WTC11 (cell line): ENCODE measurements around the gene TINAGL1. TPM values are rescaled to one million over a fixed set of nuclear protein-coding genes. Genes with fewer than 3 reads are reported as not detected.

Experiments used
- ATAC-seq: fragments of 200-7000 bp; cut with Tn5 transposase; 2 replicates; pipeline ENCODE4 v1.10.0; 2021; ENCODE audit warnings: mild to moderate bottlenecking, moderate library complexity
- CTCF ChIA-PET: fragments of 300-600 bp; sonication (Branson Sonifier 250); formaldehyde crosslinking; loops from one replicate; lab custom pipeline; 2021; ENCODE audit warnings: antibody characterized with exemption; lab: Charles Lee
- POLR2A ChIA-PET: fragments of 350-600 bp; sonication (Branson Sonifier 250); formaldehyde crosslinking; loops from one replicate; lab custom pipeline; 2021; ENCODE audit warnings: antibody characterized with exemption; lab: Charles Lee
- DNase-seq: peaks from one replicate; pipeline ENCODE4 v3.0.0; 2021; ENCODE audit warnings: low spot score
- H3K27ac Mint-ChIP-seq: 2 replicates; pipeline ENCODE4 v1.8.0; 2021; ENCODE audit warnings: mixed read lengths
- H3K27me3 Mint-ChIP-seq: 2 replicates; pipeline ENCODE4 v1.8.0; 2021; ENCODE audit warnings: low read depth, mild to moderate bottlenecking, moderate library complexity, mixed read lengths
- H3K36me3 Mint-ChIP-seq: 2 replicates; pipeline ENCODE4 v1.8.0; 2021; ENCODE audit warnings: mixed read lengths
- H3K4me1 Mint-ChIP-seq: 2 replicates; pipeline ENCODE4 v1.8.0; 2022; ENCODE audit warnings: mixed read lengths
- H3K4me3 Mint-ChIP-seq: 2 replicates; pipeline ENCODE4 v1.8.0; 2021; ENCODE audit warnings: mild to moderate bottlenecking, moderate library complexity, mixed read lengths
- H3K9me3 Mint-ChIP-seq: 2 replicates; pipeline ENCODE4 v1.8.0; 2021; ENCODE audit warnings: mixed read lengths
- ATF3 ChIP-seq: sonication (generic); formaldehyde crosslinking; conservative IDR thresholded peaks from 2 replicates; pipeline ENCODE4 v1.8.1; 2022; ENCODE audit warnings: mild to moderate bottlenecking, missing genetic modification reagents
- CDX4 ChIP-seq: fragments of 250-450 bp; sonication (Bioruptor Pico); IDR thresholded peaks from 2 replicates; pipeline ENCODE4 v1.9.0; 2021; ENCODE audit warnings: moderate library complexity, mild to moderate bottlenecking, inconsistent platforms, borderline replicate concordance
- EMX1 ChIP-seq: fragments of 250-450 bp; sonication (Bioruptor Pico); IDR thresholded peaks from 2 replicates; pipeline ENCODE4 v1.8.0; 2021; ENCODE audit warnings: mild to moderate bottlenecking
- ESRRA ChIP-seq: sonication (generic); formaldehyde crosslinking; IDR thresholded peaks from 2 replicates; pipeline ENCODE4 v1.8.1; 2022; ENCODE audit warnings: mild to moderate bottlenecking, missing genetic modification reagents, borderline replicate concordance
- GRHL2 ChIP-seq: fragments of 250-450 bp; sonication (Bioruptor Pico); IDR thresholded peaks from 2 replicates; pipeline ENCODE4 v1.8.0; 2022; ENCODE audit warnings: mild to moderate bottlenecking, moderate library complexity; ENCODE audit not compliant: insufficient replicate concordance, severe bottlenecking
- JUN ChIP-seq: sonication (generic); formaldehyde crosslinking; IDR thresholded peaks from 2 replicates; pipeline ENCODE4 v1.8.0; 2023; ENCODE audit warnings: mild to moderate bottlenecking, missing genetic modification reagents
- MYBL2 ChIP-seq: sonication (generic); formaldehyde crosslinking; IDR thresholded peaks from 2 replicates; pipeline ENCODE4 v1.8.1; 2023; ENCODE audit warnings: mild to moderate bottlenecking, moderate library complexity, missing genetic modification reagents
- NFATC4 ChIP-seq: fragments of 250-450 bp; sonication (Bioruptor Pico); IDR thresholded peaks from 2 replicates; pipeline ENCODE4 v1.9.0; 2021; ENCODE audit warnings: mild to moderate bottlenecking
- OVOL2 ChIP-seq: fragments of 250-450 bp; sonication (Bioruptor Pico); IDR thresholded peaks from 2 replicates; pipeline ENCODE4 v1.9.0; 2021; ENCODE audit warnings: mild to moderate bottlenecking, borderline replicate concordance
- RELA ChIP-seq: sonication (generic); formaldehyde crosslinking; IDR thresholded peaks from 2 replicates; pipeline ENCODE4 v1.8.1; 2022; ENCODE audit warnings: missing genetic modification reagents, mild to moderate bottlenecking, borderline replicate concordance
- SP1 ChIP-seq: sonication (generic); formaldehyde crosslinking; conservative IDR thresholded peaks from 2 replicates; pipeline ENCODE4 v1.8.1; 2022; ENCODE audit warnings: missing genetic modification reagents
- USF2 ChIP-seq: sonication (generic); formaldehyde crosslinking; IDR thresholded peaks from 2 replicates; pipeline ENCODE4 v1.8.1; 2023; ENCODE audit warnings: mild to moderate bottlenecking, missing genetic modification reagents, moderate library complexity
- ZBTB21 ChIP-seq: sonication (generic); formaldehyde crosslinking; IDR thresholded peaks from 2 replicates; pipeline ENCODE4 v1.8.1; 2023; ENCODE audit warnings: mild to moderate bottlenecking, missing genetic modification reagents, borderline replicate concordance
- ZNF219 ChIP-seq: sonication (generic); formaldehyde crosslinking; IDR thresholded peaks from 2 replicates; pipeline ENCODE4 v1.8.0; 2023; ENCODE audit warnings: missing genetic modification reagents, mild to moderate bottlenecking, borderline replicate concordance
- ZNF232 ChIP-seq: sonication (generic); formaldehyde crosslinking; IDR thresholded peaks from 2 replicates; pipeline ENCODE4 v1.8.0; 2022; ENCODE audit warnings: mild to moderate bottlenecking, missing genetic modification reagents
- ZNF317 ChIP-seq: sonication (generic); formaldehyde crosslinking; IDR thresholded peaks from 2 replicates; pipeline ENCODE4 v1.8.1; 2023; ENCODE audit warnings: low read depth, mild to moderate bottlenecking, moderate library complexity, missing genetic modification reagents, borderline replicate concordance
- total RNA-seq: library from RNA; stranded (reverse); gene quantifications from 3 replicates; pipeline ENCODE4 v1.2.3, GENCODE V29; 2021
- TF ChIP-seq, protein P1 (sequence below): sonication (generic); formaldehyde crosslinking; IDR thresholded peaks from 2 replicates; pipeline ENCODE4 v1.8.1; 2023; ENCODE audit warnings: mild to moderate bottlenecking, missing genetic modification reagents, borderline replicate concordance
- TF ChIP-seq, protein P2 (sequence below): sonication (generic); formaldehyde crosslinking; IDR thresholded peaks from 2 replicates; pipeline ENCODE4 v1.8.0; 2022; ENCODE audit warnings: mild to moderate bottlenecking, missing genetic modification reagents
- TF ChIP-seq, protein P3 (sequence below): sonication (generic); formaldehyde crosslinking; IDR thresholded peaks from 2 replicates; pipeline ENCODE4 v1.8.1; 2023; ENCODE audit warnings: mild to moderate bottlenecking, missing genetic modification reagents
- TF ChIP-seq, protein P4 (sequence below): sonication (generic); formaldehyde crosslinking; IDR thresholded peaks from 2 replicates; pipeline ENCODE4 v1.8.1; 2022; ENCODE audit warnings: low read depth, mild to moderate bottlenecking, moderate library complexity, missing genetic modification reagents, borderline replicate concordance

Gene TINAGL1
- total RNA-seq, 1 experiment from 2014 or later: 7.2 TPM

DNA sequence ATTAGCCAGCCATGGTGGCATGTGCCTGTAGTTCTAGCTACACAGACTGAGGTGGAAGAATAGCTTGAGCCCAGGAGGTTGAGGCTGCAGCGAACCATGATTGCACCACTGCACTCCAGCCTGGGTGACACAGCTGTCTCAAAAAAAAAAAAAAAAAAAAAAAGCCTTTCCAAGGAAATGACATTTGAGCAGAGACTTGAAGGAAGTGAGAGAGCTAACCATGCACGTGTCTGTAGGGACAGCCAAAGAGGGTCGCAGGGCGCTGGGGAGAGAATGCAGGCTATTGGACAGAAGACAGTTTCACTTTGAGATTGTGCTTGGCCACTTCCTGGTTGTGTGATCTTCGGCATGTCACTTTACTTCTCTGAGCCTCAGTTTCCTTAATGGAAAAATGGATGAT lies 48.0 kb downstream of the TINAGL1 start:
- ATAC-seq: no peak
- TF ChIP-seq GRHL2 (no peak), ATF3 (CRISPR knock-in tag) (no peak), ZNF232 (CRISPR knock-in tag) (no peak), ZNF219 (CRISPR knock-in tag) (no peak), SP1 (no peak), CDX4 (CRISPR knock-in tag) (no peak), EMX1 (CRISPR knock-in tag) (no peak), ZBTB21 (no peak), ZNF317 (CRISPR knock-in tag) (no peak)
- Mint-ChIP-seq H3K9me3 (no peaks in the 10 kb centered on the region), H3K27me3 (peaks cover 1% of the 10 kb centered on the region), H3K4me1 (0 out of 2 replicates have a peak, but pooled peaks cover 4% of the 10 kb centered on the region), H3K27ac (no peak overlapping the region), H3K36me3 (peaks cover 7% of the 10 kb centered on the region; the same call in 1 of the 2 replicates), H3K4me3 (no peak overlapping the region)
- no peak for DNase-seq
- POLR2A ChIA-PET: interaction anchor here (0.7 kb wide), 1 partner anchor 501 kb away, joined by 10 read pairs; no protein-coding TSS in a partner anchor
- CTCF ChIA-PET: interaction anchor here (0.6 to 0.8 kb wide), 2 partner anchors 9 to 14 kb away, joined by 6 to 9 read pairs; no protein-coding TSS in a partner anchor

DNA sequence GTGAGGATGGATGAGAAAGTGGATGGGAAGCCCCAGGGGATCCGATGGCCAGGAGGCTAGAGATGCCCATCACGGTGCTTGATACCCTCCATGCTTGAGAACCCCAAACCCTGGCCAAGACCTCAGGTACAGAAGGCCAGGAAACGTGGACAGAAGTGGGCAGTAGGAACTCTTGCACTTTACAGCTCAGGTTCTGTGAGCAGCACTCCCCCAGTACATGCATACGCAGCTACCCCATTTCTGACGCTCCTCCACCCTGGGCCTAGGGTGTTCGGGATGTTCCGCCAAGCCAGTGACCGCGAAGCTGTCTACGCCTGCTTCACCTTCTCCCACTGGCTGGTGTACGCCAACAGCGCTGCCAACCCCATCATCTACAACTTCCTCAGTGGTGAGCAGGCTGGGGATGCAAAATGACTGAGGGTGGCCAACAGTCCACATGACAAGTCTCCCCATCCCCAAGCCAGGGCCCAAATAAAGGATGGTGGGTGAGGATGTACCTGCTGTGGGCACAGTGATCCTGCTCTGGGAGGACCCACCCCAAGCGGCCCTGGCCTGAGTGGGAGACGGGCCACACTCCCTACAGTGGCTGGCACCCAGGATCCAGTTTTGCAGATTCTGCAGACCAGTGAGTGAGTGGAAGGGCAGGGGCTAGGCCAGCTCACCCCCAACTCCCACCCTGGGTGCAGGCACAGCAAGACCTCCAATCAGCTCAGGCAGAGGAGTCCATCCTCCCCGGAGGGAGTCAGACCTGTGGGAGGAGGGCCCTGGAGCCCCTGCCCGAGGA lies 48.6 kb downstream of the TINAGL1 start:
- Mint-ChIP-seq H3K4me3 (no peak overlapping the region), H3K9me3 (no peaks in the 10 kb centered on the region), H3K4me1 (0 out of 2 replicates have a peak, but pooled peaks cover 4% of the 10 kb centered on the region), H3K36me3 (peaks cover 7% of the 10 kb centered on the region), H3K27me3 (no peaks in the 10 kb centered on the region), H3K27ac (no peak overlapping the region)
- POLR2A ChIA-PET: no interaction called here
- CTCF ChIA-PET: interaction anchor here (0.6 to 2.8 kb wide), 3 partner anchors 7 to 61 kb away, joined by 3 to 14 read pairs (median 6); partner anchors contain the start of gene HCRTR1
- DNase-seq: no peak
- TF ChIP-seq NFATC4 (CRISPR knock-in tag) (no peak), JUN (CRISPR knock-in tag) (no peak), MYBL2 (CRISPR knock-in tag) (no peak), ZNF232 (CRISPR knock-in tag) (no peak), ESRRA (CRISPR knock-in tag) (no peak)
- no peak for ATAC-seq

DNA sequence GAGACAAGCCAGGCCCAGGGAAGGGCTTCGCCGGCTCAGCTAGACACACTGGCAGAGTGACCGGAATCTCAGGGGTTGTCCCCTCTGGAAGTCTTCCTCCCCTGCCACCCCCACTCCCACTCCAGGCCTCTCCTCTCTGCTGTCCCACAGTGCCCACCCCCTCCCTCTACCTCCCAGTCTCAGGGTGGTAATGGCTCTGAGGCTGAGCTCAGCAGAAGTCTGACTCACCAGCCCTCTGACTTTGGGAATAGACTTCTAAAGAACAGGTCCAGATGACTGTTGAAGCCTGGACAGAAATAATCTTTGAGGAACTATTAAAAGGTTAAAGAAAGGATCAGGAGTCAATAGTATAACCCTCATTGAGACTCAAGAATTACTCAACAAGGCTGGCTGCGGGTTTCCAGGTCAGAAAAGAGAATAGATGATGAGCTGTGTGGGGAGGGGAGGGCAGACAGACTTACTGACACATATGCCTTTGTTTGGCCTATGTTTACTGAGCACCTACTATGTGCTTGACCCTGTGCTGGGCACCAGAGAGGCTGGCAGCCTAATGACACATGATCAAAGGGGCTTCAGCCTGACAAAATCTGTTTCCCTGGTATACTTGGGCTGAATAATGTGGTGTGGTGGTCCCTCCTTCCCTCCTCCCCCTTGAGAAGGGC lies 49.4 kb downstream of the TINAGL1 start:
- ChIA-PET CTCF (interaction anchor here (1.3 to 2.8 kb wide), 3 partner anchors 8 to 62 kb away, joined by 3 to 14 read pairs (median 4); partner anchors contain the start of gene HCRTR1), POLR2A (no interaction called here)
- peaks cover 13% of the 10 kb centered on the region for H3K36me3 Mint-ChIP-seq
- no peaks in the 10 kb centered on the region for H3K9me3 Mint-ChIP-seq
- no peak for DNase-seq
- no peak for ATAC-seq
- H3K27me3 Mint-ChIP-seq: no peaks in the 10 kb centered on the region
- 0 out of 2 replicates have a peak, but pooled peaks cover 4% of the 10 kb centered on the region for H3K4me1 Mint-ChIP-seq
- no peak overlapping the region for H3K27ac Mint-ChIP-seq
- no peak overlapping the region for H3K4me3 Mint-ChIP-seq
- TF ChIP-seq, protein P1, sequence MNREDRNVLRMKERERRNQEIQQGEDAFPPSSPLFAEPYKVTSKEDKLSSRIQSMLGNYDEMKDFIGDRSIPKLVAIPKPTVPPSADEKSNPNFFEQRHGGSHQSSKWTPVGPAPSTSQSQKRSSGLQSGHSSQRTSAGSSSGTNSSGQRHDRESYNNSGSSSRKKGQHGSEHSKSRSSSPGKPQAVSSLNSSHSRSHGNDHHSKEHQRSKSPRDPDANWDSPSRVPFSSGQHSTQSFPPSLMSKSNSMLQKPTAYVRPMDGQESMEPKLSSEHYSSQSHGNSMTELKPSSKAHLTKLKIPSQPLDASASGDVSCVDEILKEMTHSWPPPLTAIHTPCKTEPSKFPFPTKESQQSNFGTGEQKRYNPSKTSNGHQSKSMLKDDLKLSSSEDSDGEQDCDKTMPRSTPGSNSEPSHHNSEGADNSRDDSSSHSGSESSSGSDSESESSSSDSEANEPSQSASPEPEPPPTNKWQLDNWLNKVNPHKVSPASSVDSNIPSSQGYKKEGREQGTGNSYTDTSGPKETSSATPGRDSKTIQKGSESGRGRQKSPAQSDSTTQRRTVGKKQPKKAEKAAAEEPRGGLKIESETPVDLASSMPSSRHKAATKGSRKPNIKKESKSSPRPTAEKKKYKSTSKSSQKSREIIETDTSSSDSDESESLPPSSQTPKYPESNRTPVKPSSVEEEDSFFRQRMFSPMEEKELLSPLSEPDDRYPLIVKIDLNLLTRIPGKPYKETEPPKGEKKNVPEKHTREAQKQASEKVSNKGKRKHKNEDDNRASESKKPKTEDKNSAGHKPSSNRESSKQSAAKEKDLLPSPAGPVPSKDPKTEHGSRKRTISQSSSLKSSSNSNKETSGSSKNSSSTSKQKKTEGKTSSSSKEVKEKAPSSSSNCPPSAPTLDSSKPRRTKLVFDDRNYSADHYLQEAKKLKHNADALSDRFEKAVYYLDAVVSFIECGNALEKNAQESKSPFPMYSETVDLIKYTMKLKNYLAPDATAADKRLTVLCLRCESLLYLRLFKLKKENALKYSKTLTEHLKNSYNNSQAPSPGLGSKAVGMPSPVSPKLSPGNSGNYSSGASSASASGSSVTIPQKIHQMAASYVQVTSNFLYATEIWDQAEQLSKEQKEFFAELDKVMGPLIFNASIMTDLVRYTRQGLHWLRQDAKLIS (CRISPR knock-in tag): no peak
- TF ChIP-seq, protein P2, sequence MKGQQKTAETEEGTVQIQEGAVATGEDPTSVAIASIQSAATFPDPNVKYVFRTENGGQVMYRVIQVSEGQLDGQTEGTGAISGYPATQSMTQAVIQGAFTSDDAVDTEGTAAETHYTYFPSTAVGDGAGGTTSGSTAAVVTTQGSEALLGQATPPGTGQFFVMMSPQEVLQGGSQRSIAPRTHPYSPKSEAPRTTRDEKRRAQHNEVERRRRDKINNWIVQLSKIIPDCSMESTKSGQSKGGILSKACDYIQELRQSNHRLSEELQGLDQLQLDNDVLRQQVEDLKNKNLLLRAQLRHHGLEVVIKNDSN (CRISPR knock-in tag): no peak
- TF ChIP-seq RELA (CRISPR knock-in tag) (no peak), ZNF232 (CRISPR knock-in tag) (no peak), OVOL2 (CRISPR knock-in tag) (no peak), USF2 (no peak), JUN (CRISPR knock-in tag) (no peak)
- TF ChIP-seq, protein P3, sequence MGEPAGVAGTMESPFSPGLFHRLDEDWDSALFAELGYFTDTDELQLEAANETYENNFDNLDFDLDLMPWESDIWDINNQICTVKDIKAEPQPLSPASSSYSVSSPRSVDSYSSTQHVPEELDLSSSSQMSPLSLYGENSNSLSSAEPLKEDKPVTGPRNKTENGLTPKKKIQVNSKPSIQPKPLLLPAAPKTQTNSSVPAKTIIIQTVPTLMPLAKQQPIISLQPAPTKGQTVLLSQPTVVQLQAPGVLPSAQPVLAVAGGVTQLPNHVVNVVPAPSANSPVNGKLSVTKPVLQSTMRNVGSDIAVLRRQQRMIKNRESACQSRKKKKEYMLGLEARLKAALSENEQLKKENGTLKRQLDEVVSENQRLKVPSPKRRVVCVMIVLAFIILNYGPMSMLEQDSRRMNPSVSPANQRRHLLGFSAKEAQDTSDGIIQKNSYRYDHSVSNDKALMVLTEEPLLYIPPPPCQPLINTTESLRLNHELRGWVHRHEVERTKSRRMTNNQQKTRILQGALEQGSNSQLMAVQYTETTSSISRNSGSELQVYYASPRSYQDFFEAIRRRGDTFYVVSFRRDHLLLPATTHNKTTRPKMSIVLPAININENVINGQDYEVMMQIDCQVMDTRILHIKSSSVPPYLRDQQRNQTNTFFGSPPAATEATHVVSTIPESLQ (CRISPR knock-in tag): no peak
- TF ChIP-seq, protein P4, sequence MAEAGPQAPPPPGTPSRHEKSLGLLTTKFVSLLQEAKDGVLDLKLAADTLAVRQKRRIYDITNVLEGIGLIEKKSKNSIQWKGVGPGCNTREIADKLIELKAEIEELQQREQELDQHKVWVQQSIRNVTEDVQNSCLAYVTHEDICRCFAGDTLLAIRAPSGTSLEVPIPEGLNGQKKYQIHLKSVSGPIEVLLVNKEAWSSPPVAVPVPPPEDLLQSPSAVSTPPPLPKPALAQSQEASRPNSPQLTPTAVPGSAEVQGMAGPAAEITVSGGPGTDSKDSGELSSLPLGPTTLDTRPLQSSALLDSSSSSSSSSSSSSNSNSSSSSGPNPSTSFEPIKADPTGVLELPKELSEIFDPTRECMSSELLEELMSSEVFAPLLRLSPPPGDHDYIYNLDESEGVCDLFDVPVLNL (CRISPR knock-in tag): no peak
